ENCODE measurements around the gene POLE.

The POLE gene

GRCh38 chr12:132608231-132609171 lies 78.6 kb downstream of the POLE start:
- ChIA-PET POLR2A (interaction anchor here (0.6 kb wide), 1 partner anchor 13 kb away, joined by 3 read pairs; no protein-coding TSS in a partner anchor), CTCF (interaction anchor here (0.7 to 10.8 kb wide), 6 partner anchors 6 to 28 kb away, joined by 3 to 147 read pairs (median 5); partner anchors contain the start of gene P2RX2)
- 59% methylated on average over 22 of the region's 25 CpGs for WGBS (ENCODE audit: insufficient coverage)
- Histone ChIP-seq H3K27ac (ENCODE audit: insufficient read depth in 1 of 2, low read depth in 1 of 2, low read length in 2 of 2, poor library complexity in 1 of 2, severe bottlenecking in 2 of 2) (no peak overlapping the region), H3K4me3 (ENCODE audit: control insufficient read depth in 1 of 7, extremely low read depth in 1 of 7, insufficient read depth in 4 of 7, low read depth in 2 of 7, low read length in 6 of 7) (no peak overlapping the region), H3K27me3 (replicated peaks in 2 of 5; ENCODE audit: control insufficient read depth in 4 of 5, insufficient read depth in 5 of 5, low read length in 4 of 5) (peaks cover 0 to 74% (median 36%) of the 10 kb centered on the region in 5 experiments), H3K36me3 (ENCODE audit: control insufficient read depth in 4 of 4, insufficient read depth in 4 of 4, low read length in 3 of 4) (no peaks in the 10 kb centered on the region), H3K9me3 (ENCODE audit: control extremely low read depth in 1 of 5, control insufficient read depth in 4 of 5, insufficient read depth in 2 of 5, low read depth in 1 of 5, low read length in 4 of 5) (peaks cover 0 to 10% (median 3%) of the 10 kb centered on the region in 5 experiments), H3K4me1 (ENCODE audit: control extremely low read depth in 1 of 4, control insufficient read depth in 4 of 4, insufficient read depth in 4 of 4, low read length in 3 of 4) (peaks cover 0 to 22% (median 6%) of the 10 kb centered on the region in 4 experiments)
- DNase-seq = no peak

GRCh38 chr12:132606927-132607326 lies 80.2 kb downstream of the POLE start:
- CTCF ChIA-PET = no interaction called here
- H3K27me3 ChIP-seq (replicated peaks in 2 of 5; ENCODE audit: control insufficient read depth in 4 of 5, insufficient read depth in 5 of 5, low read length in 4 of 5) = peaks cover 0 to 88% (median 39%) of the 10 kb centered on the region in 5 experiments
- no peak for DNase-seq
- H3K27ac ChIP-seq (ENCODE audit: insufficient read depth in 1 of 2, low read depth in 1 of 2, low read length in 2 of 2, poor library complexity in 1 of 2, severe bottlenecking in 2 of 2) = no peak overlapping the region
- 97% methylated on average over 17 of the region's 19 CpGs for WGBS (ENCODE audit: insufficient coverage)
- peaks cover 0 to 10% (median 2%) of the 10 kb centered on the region in 5 experiments for H3K9me3 ChIP-seq (ENCODE audit: control extremely low read depth in 1 of 5, control insufficient read depth in 4 of 5, insufficient read depth in 2 of 5, low read depth in 1 of 5, low read length in 4 of 5)
- H3K36me3 ChIP-seq (ENCODE audit: control insufficient read depth in 4 of 4, insufficient read depth in 4 of 4, low read length in 3 of 4) = no peaks in the 10 kb centered on the region
- no peak overlapping the region for H3K4me3 ChIP-seq (ENCODE audit: control insufficient read depth in 1 of 7, extremely low read depth in 1 of 7, insufficient read depth in 4 of 7, low read depth in 2 of 7, low read length in 6 of 7)
- POLR2A ChIA-PET = no interaction called here
- peaks cover 0 to 26% (median 7%) of the 10 kb centered on the region in 4 experiments for H3K4me1 ChIP-seq (ENCODE audit: control extremely low read depth in 1 of 4, control insufficient read depth in 4 of 4, insufficient read depth in 4 of 4, low read length in 3 of 4)

GRCh38 chr12:132606466-132606865 lies 80.7 kb downstream of the POLE start:
- H3K4me1 ChIP-seq (ENCODE audit: control extremely low read depth in 1 of 4, control insufficient read depth in 4 of 4, insufficient read depth in 4 of 4, low read length in 3 of 4) = peaks cover 0 to 26% (median 7%) of the 10 kb centered on the region in 4 experiments
- POLR2A ChIA-PET = no interaction called here
- H3K27me3 ChIP-seq (replicated peaks in 2 of 5; ENCODE audit: control insufficient read depth in 4 of 5, insufficient read depth in 5 of 5, low read length in 4 of 5) = peaks cover 0 to 88% (median 41%) of the 10 kb centered on the region in 5 experiments
- DNase-seq = peak in 2 of 3 donors; percentile 46 to 55
- H3K36me3 ChIP-seq (ENCODE audit: control insufficient read depth in 4 of 4, insufficient read depth in 4 of 4, low read length in 3 of 4) = no peaks in the 10 kb centered on the region
- CTCF ChIA-PET = interaction anchor here (8.5 kb wide), 1 partner anchor 7 kb away, joined by 147 read pairs; the partner anchor contains the start of genes LRCOL1 and P2RX2
- peaks cover 0 to 6% (median 0%) of the 10 kb centered on the region in 5 experiments for H3K9me3 ChIP-seq (ENCODE audit: control extremely low read depth in 1 of 5, control insufficient read depth in 4 of 5, insufficient read depth in 2 of 5, low read depth in 1 of 5, low read length in 4 of 5)
- no peak overlapping the region for H3K27ac ChIP-seq (ENCODE audit: insufficient read depth in 1 of 2, low read depth in 1 of 2, low read length in 2 of 2, poor library complexity in 1 of 2, severe bottlenecking in 2 of 2)
- 73% methylated on average over 16 of the region's 16 CpGs for WGBS (ENCODE audit: insufficient coverage)
- no peak overlapping the region for H3K4me3 ChIP-seq (ENCODE audit: control insufficient read depth in 1 of 7, extremely low read depth in 1 of 7, insufficient read depth in 4 of 7, low read depth in 2 of 7, low read length in 6 of 7)

- H3K9me3 ChIP-seq (ENCODE audit: control extremely low read depth in 1 of 5, control insufficient read depth in 4 of 5, insufficient read depth in 2 of 5, low read depth in 1 of 5, low read length in 4 of 5) = peaks cover 0 to under 1% (median 0%) of the 10 kb centered on the region in 5 experiments
- H3K4me3 ChIP-seq (ENCODE audit: control insufficient read depth in 1 of 7, extremely low read depth in 1 of 7, insufficient read depth in 4 of 7, low read depth in 2 of 7, low read length in 6 of 7) = no peak overlapping the region
- no peak for DNase-seq
- CTCF ChIA-PET = interaction anchor here (8.5 kb wide), 1 partner anchor 7 kb away, joined by 147 read pairs; the partner anchor contains the start of genes LRCOL1 and P2RX2
- peaks cover 0 to 29% (median 11%) of the 10 kb centered on the region in 4 experiments for H3K4me1 ChIP-seq (ENCODE audit: control extremely low read depth in 1 of 4, control insufficient read depth in 4 of 4, insufficient read depth in 4 of 4, low read length in 3 of 4)
- WGBS (ENCODE audit: insufficient coverage) = 94% methylated on average over 15 of the region's 18 CpGs
- no peak overlapping the region for H3K27ac ChIP-seq (ENCODE audit: insufficient read depth in 1 of 2, low read depth in 1 of 2, low read length in 2 of 2, poor library complexity in 1 of 2, severe bottlenecking in 2 of 2)
- POLR2A ChIA-PET = interaction anchor here (0.7 kb wide), 1 partner anchor 58 kb away, joined by 3 read pairs; no protein-coding TSS in a partner anchor
- peaks cover 0 to 92% (median 40%) of the 10 kb centered on the region in 5 experiments for H3K27me3 ChIP-seq (replicated peaks in 2 of 5; ENCODE audit: control insufficient read depth in 4 of 5, insufficient read depth in 5 of 5, low read length in 4 of 5)
- H3K36me3 ChIP-seq (ENCODE audit: control insufficient read depth in 4 of 4, insufficient read depth in 4 of 4, low read length in 3 of 4) = no peaks in the 10 kb centered on the region
These were observed 81.2 kb downstream of the POLE start for GRCh38 chr12:132605892-132606291.

GRCh38 chr12:132604668-132605441 lies 82.3 kb downstream of the POLE start:
- DNase-seq = no peak
- peaks cover 0 to 31% (median 14%) of the 10 kb centered on the region in 4 experiments for H3K4me1 ChIP-seq (ENCODE audit: control extremely low read depth in 1 of 4, control insufficient read depth in 4 of 4, insufficient read depth in 4 of 4, low read length in 3 of 4)
- H3K4me3 ChIP-seq (ENCODE audit: control insufficient read depth in 1 of 7, extremely low read depth in 1 of 7, insufficient read depth in 4 of 7, low read depth in 2 of 7, low read length in 6 of 7) = no peak overlapping the region
- H3K9me3 ChIP-seq (ENCODE audit: control extremely low read depth in 1 of 5, control insufficient read depth in 4 of 5, insufficient read depth in 2 of 5, low read depth in 1 of 5, low read length in 4 of 5) = no peaks in the 10 kb centered on the region
- POLR2A ChIA-PET = interaction anchor here (0.7 kb wide), 1 partner anchor 59 kb away, joined by 3 read pairs; no protein-coding TSS in a partner anchor
- 53% methylated on average over 8 of the region's 16 CpGs for WGBS (ENCODE audit: insufficient coverage)
- peaks cover 0 to 82% (median 36%) of the 10 kb centered on the region in 5 experiments for H3K27me3 ChIP-seq (replicated peaks in 2 of 5; ENCODE audit: control insufficient read depth in 4 of 5, insufficient read depth in 5 of 5, low read length in 4 of 5)
- H3K27ac ChIP-seq (ENCODE audit: insufficient read depth in 1 of 2, low read depth in 1 of 2, low read length in 2 of 2, poor library complexity in 1 of 2, severe bottlenecking in 2 of 2) = no peak overlapping the region
- no peaks in the 10 kb centered on the region for H3K36me3 ChIP-seq (ENCODE audit: control insufficient read depth in 4 of 4, insufficient read depth in 4 of 4, low read length in 3 of 4)
- CTCF ChIA-PET = interaction anchor here (1.1 to 8.5 kb wide), 2 partner anchors 9 to 27 kb away, joined by 3 to 147 read pairs; partner anchors contain the start of genes LRCOL1 and P2RX2

GRCh38 chr12:132604151-132604618 lies 83.0 kb downstream of the POLE start:
- peaks cover 0 to 77% (median 32%) of the 10 kb centered on the region in 5 experiments for H3K27me3 ChIP-seq (replicated peaks in 2 of 5; ENCODE audit: control insufficient read depth in 4 of 5, insufficient read depth in 5 of 5, low read length in 4 of 5)

More at GRCh38 chr12:132604151-132604618, 83.0 kb downstream of the POLE start:
- POLR2A ChIA-PET = no interaction called here
- H3K27ac ChIP-seq (ENCODE audit: insufficient read depth in 1 of 2, low read depth in 1 of 2, low read length in 2 of 2, poor library complexity in 1 of 2, severe bottlenecking in 2 of 2) = no peak overlapping the region
- CTCF ChIA-PET = interaction anchor here (1.1 to 8.5 kb wide), 2 partner anchors 9 to 28 kb away, joined by 3 to 147 read pairs; partner anchors contain the start of genes LRCOL1 and P2RX2
- no peaks in the 10 kb centered on the region for H3K36me3 ChIP-seq (ENCODE audit: control insufficient read depth in 4 of 4, insufficient read depth in 4 of 4, low read length in 3 of 4)
- H3K4me3 ChIP-seq (ENCODE audit: control insufficient read depth in 1 of 7, extremely low read depth in 1 of 7, insufficient read depth in 4 of 7, low read depth in 2 of 7, low read length in 6 of 7) = no peak overlapping the region
- DNase-seq = peak in 2 of 3 donors; percentile 30 to 52
- 37% methylated on average over 24 of the region's 26 CpGs for WGBS (ENCODE audit: insufficient coverage)
- peaks cover 0 to 30% (median 14%) of the 10 kb centered on the region in 4 experiments for H3K4me1 ChIP-seq (ENCODE audit: control extremely low read depth in 1 of 4, control insufficient read depth in 4 of 4, insufficient read depth in 4 of 4, low read length in 3 of 4)
- H3K9me3 ChIP-seq (ENCODE audit: control extremely low read depth in 1 of 5, control insufficient read depth in 4 of 5, insufficient read depth in 2 of 5, low read depth in 1 of 5, low read length in 4 of 5) = no peaks in the 10 kb centered on the region
